ENCODE measurements around the gene ZDHHC22. TPM values are rescaled to one million over a fixed set of nuclear protein-coding genes. Genes with fewer than 3 reads are reported as not detected.
A peak's percentile ranks its signal among the peaks of the same experiment; 100 is the strongest.

The ZDHHC22 gene
- total and polyA plus RNA-seq, 2 of the 13 experiments (the other 11 are each of a cell fraction or from before 2014, with no cell fraction given), result not detected

- TF ChIP-seq, protein P1, sequence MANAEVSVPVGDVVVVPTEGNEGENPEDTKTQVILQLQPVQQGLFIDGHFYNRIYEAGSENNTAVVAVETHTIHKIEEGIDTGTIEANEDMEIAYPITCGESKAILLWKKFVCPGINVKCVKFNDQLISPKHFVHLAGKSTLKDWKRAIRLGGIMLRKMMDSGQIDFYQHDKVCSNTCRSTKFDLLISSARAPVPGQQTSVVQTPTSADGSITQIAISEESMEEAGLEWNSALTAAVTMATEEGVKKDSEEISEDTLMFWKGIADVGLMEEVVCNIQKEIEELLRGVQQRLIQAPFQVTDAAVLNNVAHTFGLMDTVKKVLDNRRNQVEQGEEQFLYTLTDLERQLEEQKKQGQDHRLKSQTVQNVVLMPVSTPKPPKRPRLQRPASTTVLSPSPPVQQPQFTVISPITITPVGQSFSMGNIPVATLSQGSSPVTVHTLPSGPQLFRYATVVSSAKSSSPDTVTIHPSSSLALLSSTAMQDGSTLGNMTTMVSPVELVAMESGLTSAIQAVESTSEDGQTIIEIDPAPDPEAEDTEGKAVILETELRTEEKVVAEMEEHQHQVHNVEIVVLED (CRISPR knock-in tag; IDR thresholded peaks at IDR 0.05; ENCODE audit: borderline replicate concordance), result no peak
- TF ChIP-seq ZNF317 (CRISPR knock-in tag; IDR thresholded peaks at IDR 0.05), result no peak
- no peak for TF ChIP-seq ZNF749 (CRISPR knock-in tag; IDR thresholded peaks at IDR 0.05; ENCODE audit: borderline replicate concordance)
- no peak for TF ChIP-seq KDM6A (CRISPR knock-in tag; IDR thresholded peaks at IDR 0.05; ENCODE audit: low read depth)
- no peak for TF ChIP-seq CHD2 (IDR thresholded peaks at IDR 0.05; ENCODE audit: low read depth, low read length)
- TF ChIP-seq TGIF2 (CRISPR knock-in tag; IDR thresholded peaks at IDR 0.05), result no peak
- no peak for TF ChIP-seq ZNF772 (CRISPR knock-in tag; IDR thresholded peaks at IDR 0.05)
- peak; percentile 31; the same call in 1 of the 2 replicates for TF ChIP-seq ZFY (CRISPR knock-in tag; IDR thresholded peaks at IDR 0.05)
- TF ChIP-seq MBD4 (IDR thresholded peaks at IDR 0.05; ENCODE audit: borderline replicate concordance, low read length), result no peak
- TF ChIP-seq, protein P2, sequence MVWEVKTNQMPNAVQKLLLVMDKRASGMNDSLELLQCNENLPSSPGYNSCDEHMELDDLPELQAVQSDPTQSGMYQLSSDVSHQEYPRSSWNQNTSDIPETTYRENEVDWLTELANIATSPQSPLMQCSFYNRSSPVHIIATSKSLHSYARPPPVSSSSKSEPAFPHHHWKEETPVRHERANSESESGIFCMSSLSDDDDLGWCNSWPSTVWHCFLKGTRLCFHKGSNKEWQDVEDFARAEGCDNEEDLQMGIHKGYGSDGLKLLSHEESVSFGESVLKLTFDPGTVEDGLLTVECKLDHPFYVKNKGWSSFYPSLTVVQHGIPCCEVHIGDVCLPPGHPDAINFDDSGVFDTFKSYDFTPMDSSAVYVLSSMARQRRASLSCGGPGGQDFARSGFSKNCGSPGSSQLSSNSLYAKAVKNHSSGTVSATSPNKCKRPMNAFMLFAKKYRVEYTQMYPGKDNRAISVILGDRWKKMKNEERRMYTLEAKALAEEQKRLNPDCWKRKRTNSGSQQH (CRISPR knock-in tag; IDR thresholded peaks at IDR 0.05; ENCODE audit: low read depth), result no peak
- TF ChIP-seq SPEN (CRISPR knock-in tag; IDR thresholded peaks at IDR 0.05; ENCODE audit: low read depth), result no peak
- TF ChIP-seq, protein P3, sequence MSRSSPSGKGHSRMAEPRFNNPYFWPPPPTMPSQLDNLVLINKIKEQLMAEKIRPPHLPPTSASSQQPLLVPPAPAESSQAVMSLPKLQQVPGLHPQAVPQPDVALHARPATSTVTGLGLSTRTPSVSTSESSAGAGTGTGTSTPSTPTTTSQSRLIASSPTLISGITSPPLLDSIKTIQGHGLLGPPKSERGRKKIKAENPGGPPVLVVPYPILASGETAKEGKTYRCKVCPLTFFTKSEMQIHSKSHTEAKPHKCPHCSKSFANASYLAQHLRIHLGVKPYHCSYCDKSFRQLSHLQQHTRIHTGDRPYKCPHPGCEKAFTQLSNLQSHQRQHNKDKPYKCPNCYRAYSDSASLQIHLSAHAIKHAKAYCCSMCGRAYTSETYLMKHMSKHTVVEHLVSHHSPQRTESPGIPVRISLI (CRISPR knock-in tag; IDR thresholded peaks at IDR 0.05; ENCODE audit: borderline replicate concordance), result no peak
- TF ChIP-seq ZNF121 (CRISPR knock-in tag; IDR thresholded peaks at IDR 0.05), result peak; percentile 90
- TF ChIP-seq, protein P4, sequence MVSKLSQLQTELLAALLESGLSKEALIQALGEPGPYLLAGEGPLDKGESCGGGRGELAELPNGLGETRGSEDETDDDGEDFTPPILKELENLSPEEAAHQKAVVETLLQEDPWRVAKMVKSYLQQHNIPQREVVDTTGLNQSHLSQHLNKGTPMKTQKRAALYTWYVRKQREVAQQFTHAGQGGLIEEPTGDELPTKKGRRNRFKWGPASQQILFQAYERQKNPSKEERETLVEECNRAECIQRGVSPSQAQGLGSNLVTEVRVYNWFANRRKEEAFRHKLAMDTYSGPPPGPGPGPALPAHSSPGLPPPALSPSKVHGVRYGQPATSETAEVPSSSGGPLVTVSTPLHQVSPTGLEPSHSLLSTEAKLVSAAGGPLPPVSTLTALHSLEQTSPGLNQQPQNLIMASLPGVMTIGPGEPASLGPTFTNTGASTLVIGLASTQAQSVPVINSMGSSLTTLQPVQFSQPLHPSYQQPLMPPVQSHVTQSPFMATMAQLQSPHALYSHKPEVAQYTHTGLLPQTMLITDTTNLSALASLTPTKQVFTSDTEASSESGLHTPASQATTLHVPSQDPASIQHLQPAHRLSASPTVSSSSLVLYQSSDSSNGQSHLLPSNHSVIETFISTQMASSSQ (IDR thresholded peaks at IDR 0.05; ENCODE audit: low read depth), result no peak
- TF ChIP-seq, protein P4 (CRISPR knock-in tag; IDR thresholded peaks at IDR 0.05; ENCODE audit: borderline replicate concordance), result no peak
- TF ChIP-seq SMYD3 (CRISPR knock-in tag; IDR thresholded peaks at IDR 0.05), result no peak
- TF ChIP-seq, protein P5, sequence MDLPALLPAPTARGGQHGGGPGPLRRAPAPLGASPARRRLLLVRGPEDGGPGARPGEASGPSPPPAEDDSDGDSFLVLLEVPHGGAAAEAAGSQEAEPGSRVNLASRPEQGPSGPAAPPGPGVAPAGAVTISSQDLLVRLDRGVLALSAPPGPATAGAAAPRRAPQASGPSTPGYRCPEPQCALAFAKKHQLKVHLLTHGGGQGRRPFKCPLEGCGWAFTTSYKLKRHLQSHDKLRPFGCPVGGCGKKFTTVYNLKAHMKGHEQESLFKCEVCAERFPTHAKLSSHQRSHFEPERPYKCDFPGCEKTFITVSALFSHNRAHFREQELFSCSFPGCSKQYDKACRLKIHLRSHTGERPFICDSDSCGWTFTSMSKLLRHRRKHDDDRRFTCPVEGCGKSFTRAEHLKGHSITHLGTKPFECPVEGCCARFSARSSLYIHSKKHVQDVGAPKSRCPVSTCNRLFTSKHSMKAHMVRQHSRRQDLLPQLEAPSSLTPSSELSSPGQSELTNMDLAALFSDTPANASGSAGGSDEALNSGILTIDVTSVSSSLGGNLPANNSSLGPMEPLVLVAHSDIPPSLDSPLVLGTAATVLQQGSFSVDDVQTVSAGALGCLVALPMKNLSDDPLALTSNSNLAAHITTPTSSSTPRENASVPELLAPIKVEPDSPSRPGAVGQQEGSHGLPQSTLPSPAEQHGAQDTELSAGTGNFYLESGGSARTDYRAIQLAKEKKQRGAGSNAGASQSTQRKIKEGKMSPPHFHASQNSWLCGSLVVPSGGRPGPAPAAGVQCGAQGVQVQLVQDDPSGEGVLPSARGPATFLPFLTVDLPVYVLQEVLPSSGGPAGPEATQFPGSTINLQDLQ (CRISPR knock-in tag; IDR thresholded peaks at IDR 0.05), result no peak
- TF ChIP-seq ZNF101 (CRISPR knock-in tag; IDR thresholded peaks at IDR 0.05; ENCODE audit: borderline replicate concordance, low read depth), result no peak
These were observed 17.0 kb downstream of the ZDHHC22 start (continued) for GRCh38 chr14:77124345-77125280.

Measured in HepG2 (cell line).